Stimulated activated CD8-positive, alpha-beta memory T cell treated with anti-CD3 and anti-CD28 coated beads, Interleukin-2, amount 100 ng/mL, for 1 hour (primary cell): ENCODE measurements around the gene GPC1.

Experiments
- DNase-seq, 2 donors: peaks; one replicate each; pipeline ENCODE4 v3.0.0-alpha.2; 2020; ENCODE audit warnings: low read depth in 2 of 2

GPC1 gene

GRCh38 chr2:240412975-240413812 lies 22.3 kb upstream of the GPC1 start:
- no peak for DNase-seq

DNA sequence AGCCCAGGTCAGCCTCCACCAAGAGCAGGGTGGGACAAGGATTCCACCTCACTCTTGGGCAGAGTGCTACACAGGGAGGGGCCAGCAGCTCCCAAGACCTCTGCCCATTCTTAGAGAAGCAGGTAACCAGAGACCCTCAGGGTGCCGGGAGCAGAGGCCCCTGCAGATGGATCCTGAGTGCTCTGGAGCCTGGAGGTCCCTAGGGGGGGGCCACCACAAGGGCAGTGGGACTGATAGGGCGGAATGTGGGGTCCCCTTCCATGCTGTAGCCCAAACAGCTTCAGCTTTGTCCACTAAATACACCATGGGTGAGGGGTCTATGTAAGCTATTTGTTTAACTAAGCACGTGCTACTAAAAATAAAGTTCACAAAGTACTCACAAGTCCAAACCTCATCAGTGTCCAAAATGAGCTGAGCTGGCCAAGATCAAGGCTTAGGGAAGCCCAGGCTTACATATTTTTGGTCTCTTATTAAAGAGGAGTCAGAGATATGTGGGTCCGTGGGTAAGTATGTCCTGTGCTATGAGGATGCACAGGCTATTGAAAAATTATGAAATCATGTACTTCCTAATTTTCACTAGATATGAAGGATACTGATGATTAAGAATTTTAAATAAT lies 21.5 kb upstream of the GPC1 start:
- no peak for DNase-seq

DNA sequence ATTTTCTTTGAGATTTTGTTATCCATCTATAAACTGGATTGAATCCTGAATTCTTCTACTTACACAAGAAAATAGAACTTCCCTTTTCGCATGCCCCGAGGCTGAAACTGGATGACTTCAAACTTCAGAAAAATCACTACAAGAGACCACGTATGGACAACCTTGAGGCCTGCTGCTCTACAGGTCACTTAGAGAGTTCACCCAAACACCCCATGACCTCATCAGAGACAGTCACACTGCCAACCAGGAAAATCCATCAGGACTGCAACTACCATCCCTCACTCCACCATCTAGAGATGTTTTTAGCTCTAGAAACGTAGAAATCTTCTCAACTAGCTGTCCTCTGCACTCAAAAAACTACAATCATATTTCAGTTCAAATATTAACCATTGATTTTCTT lies 18.6 kb upstream of the GPC1 start:
- no peak for DNase-seq

- DNase-seq, result no peak
These were observed 17.2 kb upstream of the GPC1 start for GRCh38 chr2:240418311-240418710.

DNA sequence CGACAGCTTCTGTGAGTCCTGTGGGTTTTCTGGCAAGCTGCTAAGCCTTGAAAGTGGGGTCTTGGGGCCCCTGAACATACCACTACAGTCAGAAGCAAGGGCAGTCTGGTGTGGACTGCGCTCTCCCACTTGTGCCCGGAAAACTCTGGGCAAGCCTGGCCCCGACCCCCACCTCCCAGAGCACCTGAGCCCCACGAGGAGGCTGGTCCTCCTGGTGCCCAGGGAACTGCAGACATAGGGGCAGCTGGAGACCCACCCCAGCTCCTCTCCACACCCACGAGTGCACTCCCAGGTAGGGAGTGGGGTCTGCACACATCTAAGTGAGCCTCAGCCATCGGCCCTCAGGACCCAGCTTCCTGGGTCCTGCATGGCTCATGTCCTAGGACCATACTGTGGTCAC lies 16.2 kb upstream of the GPC1 start:
- no peak for DNase-seq

GRCh38 chr2:240419723-240420122 lies 15.7 kb upstream of the GPC1 start:
- no peak for DNase-seq

GRCh38 chr2:240420206-240421104 lies 15.0 kb upstream of the GPC1 start:
- DNase-seq, result no peak

DNA sequence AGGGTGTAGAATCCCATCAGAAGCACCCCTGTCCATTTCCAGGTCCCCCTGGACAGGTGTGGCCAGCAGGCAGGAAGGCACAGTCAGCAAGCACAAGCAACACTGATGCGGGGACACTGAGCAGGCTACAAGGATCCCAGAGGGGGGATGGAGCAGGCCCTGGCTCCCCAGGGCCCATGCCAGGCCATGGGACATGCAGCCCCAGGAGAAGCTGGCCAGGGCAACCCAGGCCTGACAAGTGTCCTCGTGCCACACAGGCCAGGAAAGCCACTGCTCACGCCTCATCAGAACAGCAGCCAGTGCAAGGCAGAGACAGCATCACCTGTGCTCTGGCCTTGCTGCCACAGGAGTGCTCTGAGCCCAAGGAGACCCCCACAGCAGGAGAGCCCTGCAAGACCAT lies 14.1 kb upstream of the GPC1 start:
- DNase-seq, result no peak

DNA sequence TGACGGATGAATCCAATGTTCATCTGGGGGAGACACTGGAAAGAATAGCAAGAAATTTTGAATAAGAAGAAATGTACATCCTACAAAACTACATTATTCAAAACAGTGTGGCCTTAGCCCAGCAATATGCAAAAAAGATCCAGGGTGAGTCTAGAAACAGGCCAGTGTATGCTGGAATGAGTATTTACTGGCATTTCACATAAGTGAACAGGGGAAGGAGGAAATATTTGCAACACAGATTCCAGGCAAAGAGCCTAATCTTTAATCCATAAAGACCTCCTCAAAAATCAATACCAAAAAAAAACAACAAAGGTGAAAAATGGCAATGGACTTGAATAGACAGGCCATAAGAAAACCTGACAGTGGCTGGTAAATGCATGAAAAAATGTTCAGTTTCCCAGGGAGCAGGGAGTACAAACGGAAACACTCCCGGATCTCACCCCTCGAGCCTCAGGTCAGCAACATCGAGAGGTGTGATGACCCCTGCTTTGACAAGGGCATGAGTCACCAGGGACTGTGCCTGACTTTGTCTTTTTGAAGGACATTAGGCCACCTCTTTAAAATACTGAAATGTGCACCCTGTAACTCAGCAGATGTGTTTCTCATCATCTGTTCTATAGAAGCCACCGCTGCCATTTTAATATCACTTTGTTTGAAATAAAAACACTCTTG lies 12.7 kb upstream of the GPC1 start:
- DNase-seq, result no peak

GRCh38 chr2:240423788-240424191 lies 11.7 kb upstream of the GPC1 start:
- no peak for DNase-seq

DNA sequence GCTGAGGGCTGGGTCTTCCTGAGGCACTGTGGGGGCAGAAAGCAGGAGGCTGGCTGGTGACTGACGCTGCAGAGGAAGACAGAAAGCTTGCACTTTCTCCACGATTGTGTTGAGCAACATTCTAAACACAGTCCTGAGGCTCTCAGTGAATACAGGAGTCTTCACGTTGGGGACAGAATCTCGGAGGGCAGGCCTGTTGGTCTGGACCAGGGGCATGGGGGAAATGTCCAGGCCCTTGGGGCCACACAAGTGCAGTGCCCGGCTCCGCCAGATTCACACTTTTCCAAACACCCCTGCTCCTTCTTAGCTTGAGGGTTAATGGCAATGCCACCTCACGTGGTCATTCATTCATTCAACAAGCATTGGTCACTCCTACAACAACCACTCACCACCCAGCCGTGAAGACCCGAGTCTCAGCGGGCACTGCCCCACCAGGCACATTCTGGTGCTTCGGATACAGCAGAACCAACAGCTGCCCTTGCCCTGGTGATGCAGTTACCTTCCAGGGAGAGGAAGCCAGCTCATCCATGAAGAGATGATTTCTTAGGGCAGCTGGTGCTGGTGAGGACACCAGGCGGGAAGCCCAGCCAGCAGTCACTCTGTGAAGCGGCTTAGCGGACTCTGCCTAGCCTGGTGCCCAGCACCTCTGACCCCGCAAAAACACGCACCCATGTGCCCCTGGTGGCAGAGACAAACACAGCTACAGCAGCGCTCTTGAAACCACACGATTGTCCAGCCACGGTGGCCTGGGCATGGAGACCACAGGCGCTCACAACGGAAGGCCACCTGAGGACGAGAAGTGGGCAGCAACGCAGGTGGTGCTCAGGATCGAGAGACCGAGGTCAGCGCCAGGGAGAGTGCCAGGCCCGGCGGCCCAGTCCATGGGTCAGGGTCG lies 10.9 kb upstream of the GPC1 start:
- no peak for DNase-seq

- no peak for DNase-seq
These were observed 10.2 kb upstream of the GPC1 start for GRCh38 chr2:240425236-240425615.

GRCh38 chr2:240425697-240426096 lies 9.8 kb upstream of the GPC1 start:
- DNase-seq, result no peak

DNA sequence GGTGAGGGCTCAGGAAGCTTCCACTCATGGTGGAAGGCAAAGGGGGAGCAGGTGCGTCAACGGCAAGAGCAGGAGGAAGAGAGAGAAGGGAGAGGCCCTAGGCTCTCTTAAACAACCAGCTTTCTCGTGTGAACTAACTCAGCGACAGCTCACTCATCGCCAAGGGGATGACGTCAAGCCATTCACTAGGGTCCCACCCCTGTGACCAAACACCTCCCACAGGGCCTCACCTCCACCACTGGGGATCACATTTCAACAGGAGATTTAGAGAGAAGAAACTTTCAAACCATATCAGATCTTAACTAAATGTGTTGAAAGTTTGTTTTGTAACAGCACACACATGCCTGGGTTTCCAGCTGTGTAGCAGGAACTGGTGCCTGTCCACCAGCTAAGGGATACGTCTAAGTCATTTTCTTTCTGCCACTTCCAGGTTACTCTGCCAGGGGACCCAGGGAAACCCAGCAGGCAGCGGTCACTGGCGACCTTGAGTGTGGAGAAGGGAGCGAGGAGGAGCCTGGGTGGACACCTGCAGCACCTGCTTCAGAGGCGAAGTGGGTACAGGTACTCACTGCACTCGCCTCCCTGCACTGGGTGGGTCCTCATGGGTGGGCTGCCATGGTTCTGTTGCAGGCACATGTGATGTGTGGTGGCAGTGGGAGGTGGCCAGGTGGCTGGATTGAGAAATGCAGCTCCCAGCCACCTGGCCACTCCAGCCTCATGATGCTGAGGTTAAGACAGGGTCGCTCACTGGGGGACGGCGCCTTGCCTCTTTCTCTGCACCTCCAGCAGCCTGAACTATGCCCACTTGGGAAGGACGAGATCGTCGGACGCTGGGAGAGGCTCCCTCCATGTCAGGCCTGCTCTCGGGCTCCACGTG lies 8.4 kb upstream of the GPC1 start:
- no peak for DNase-seq

DNA sequence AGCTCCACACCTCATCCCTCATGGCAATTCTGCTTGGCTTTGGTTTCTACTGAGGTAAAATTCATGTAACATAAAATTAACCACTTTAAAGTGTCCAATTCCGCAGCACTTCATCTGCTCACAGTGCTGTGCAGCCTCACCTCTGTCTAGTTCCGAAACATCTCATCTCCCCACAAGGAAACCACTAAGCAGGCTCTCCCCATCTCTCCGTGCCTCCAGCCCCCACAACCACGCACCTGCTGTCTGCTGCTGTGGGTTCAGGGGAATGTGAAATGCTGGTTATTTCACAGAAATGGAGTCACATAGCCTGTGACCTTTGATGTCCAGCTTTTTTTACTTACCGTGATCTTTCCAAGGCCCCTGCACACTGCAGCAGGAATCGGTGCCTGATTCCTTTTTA lies 7.7 kb upstream of the GPC1 start:
- DNase-seq, result no peak

- no peak for DNase-seq
These were observed 7.2 kb upstream of the GPC1 start for GRCh38 chr2:240428245-240428644.

DNA sequence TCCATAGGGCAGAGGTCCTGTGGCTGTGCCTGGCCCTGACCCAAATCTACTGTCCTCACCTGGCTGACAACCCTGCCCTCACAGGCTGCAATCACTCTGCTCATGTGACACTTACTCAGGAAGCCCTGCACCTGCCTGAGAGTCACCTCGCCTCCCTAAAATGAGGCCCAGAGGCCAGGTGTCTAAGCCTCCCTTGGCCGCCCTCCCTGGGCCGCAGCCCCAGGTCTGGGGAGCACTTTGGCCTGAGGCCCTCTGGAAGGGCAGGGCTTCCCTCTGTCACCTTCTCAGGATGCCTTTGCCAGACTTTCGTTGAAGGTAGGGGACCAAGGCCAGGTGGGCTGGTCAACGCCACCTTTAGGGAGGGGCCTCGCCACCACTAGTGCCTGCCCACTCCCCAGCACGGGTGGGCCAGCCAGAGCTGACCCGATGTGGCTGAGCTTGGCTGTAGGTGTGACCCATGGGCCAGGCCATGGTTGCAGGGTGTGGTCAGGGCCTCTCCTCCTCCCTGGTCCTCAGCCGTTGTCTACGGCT lies 6.1 kb upstream of the GPC1 start:
- no peak for DNase-seq

DNA sequence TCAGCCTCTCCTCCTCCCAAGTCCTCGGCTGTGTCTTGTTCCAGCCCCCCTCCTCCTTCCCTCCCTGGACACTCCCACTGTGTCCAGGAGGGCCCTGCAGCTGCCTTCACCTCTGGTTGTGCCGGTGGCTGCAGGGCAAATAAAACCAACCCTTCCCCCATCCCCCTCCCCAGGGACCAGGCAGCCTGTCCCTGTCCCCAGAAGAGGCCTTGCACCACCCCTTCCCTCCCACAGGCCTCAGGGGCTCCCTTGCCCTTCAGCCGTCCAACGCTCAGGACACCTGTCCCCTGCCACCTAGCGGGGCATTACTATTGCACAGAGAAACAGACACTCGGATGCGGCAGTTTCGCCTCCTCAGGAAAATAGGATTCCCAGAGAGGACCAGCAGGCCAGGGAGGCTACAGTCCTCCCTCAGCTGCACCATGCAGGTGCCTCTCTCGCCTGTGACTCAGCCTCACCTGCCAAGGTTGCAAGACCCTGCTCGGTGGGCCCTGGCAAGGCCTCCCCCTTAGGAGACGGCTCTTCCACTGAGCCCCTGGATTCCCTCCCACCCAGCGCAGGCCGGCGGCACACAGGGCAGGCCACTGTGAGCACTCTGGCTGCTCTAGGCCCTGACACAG lies 5.5 kb upstream of the GPC1 start:
- DNase-seq, result no peak

GRCh38 chr2:240430595-240430994 lies 4.9 kb upstream of the GPC1 start:
- DNase-seq, result no peak
